ENCODE results near the gene FER1L5. TPM values are rescaled to one million over a fixed set of nuclear protein-coding genes. Genes with fewer than 3 reads are reported as not detected.
"Not testable (repeated sequence)": the region's sequence is repeated elsewhere in the genome, so short reads cannot be mapped to it uniquely, and the experiment has no call there.

Gene FER1L5
- total RNA-seq, 1 experiment from 2014 or later: 1.2 TPM

GRCh38 chr2:96665083-96665569 is 22.6 kb downstream of the FER1L5 start:
- Histone ChIP-seq H3K56ac (ENCODE audit: insufficient read length, low read depth, low read length) (no peak overlapping the region), H2BK20ac (ENCODE audit: low read depth, low read length, poor library complexity, severe bottlenecking) (no peak overlapping the region), H3K27ac (ENCODE audit: insufficient read length, low read depth, low read length) (no peak overlapping the region), H2BK5ac (ENCODE audit: insufficient read length, low read length) (no peak overlapping the region), H3K9ac (ENCODE audit: extremely low read depth, insufficient read length, low read length) (no peak overlapping the region), H4K91ac (ENCODE audit: insufficient read length, low read depth, low read length) (no peak overlapping the region), H4K20me1 (ENCODE audit: control insufficient read depth, insufficient read depth, insufficient read length) (no peaks in the 10 kb centered on the region), H4K8ac (replicated peaks; ENCODE audit: insufficient read length, low read depth, low read length) (no peak overlapping the region), H2BK15ac (ENCODE audit: low read depth, low read length) (no peak overlapping the region), H3K14ac (ENCODE audit: insufficient read depth, low read length) (no peak overlapping the region), H3K79me2 (ENCODE audit: insufficient read depth, low read length) (no peaks in the 10 kb centered on the region), H3K79me1 (ENCODE audit: insufficient read depth, low read depth, low read length, poor library complexity, severe bottlenecking) (no peaks in the 10 kb centered on the region), H3K18ac (ENCODE audit: insufficient read length, low read depth, low read length) (no peak overlapping the region), H3K27me3 (ENCODE audit: insufficient read depth, low read length) (no peaks in the 10 kb centered on the region), H2AK5ac (ENCODE audit: insufficient read length, low read length) (no peak overlapping the region), H3K23ac (ENCODE audit: insufficient read length, low read depth, low read length) (no peak overlapping the region), H2BK120ac (ENCODE audit: low read depth, low read length, poor library complexity, severe bottlenecking) (no peak overlapping the region), H3K4me1 (ENCODE audit: insufficient read depth, low read length) (no peaks in the 10 kb centered on the region), H2AFZ (ENCODE audit: low read length) (no peak overlapping the region), H3K23me2 (ENCODE audit: insufficient read length, low read depth, low read length, poor library complexity, severe bottlenecking) (no peaks in the 10 kb centered on the region), H3K4me2 (ENCODE audit: insufficient read depth, insufficient read length, low read length) (no peak overlapping the region), H2BK12ac (ENCODE audit: insufficient read length, low read depth, low read length) (no peak overlapping the region), H3K9me3 (ENCODE audit: control insufficient read depth, low read depth, low read length) (no peaks in the 10 kb centered on the region), H3K4ac (ENCODE audit: low read depth, low read length) (no peak overlapping the region), H3T11ph (ENCODE audit: low read length) (no peak overlapping the region), H4K5ac (ENCODE audit: insufficient read length, low read depth, low read length) (no peak overlapping the region)
- TF ChIP-seq CTCF (conservative IDR thresholded peaks at IDR 0.05): no peak
- H3K4me1 Mint-ChIP-seq: no peaks in the 10 kb centered on the region; a peak in 2 of 4 replicates
- no CpG with 5 or more reads among the region's 3 CpGs for whole genome bisulfite sequencing (ENCODE audit: extremely low coverage, insufficient read length, low lambda C conversion rate)
- H3K9me3 Mint-ChIP-seq: peaks cover 4 to 15% of the 10 kb centered on the region in 2 experiments; a peak in 4 of 5 replicates
- DNase-seq: no peak
- no peak overlapping the region; a peak in 1 of 5 replicates for H3K4me3 Mint-ChIP-seq
- no peak overlapping the region for H3K27ac Mint-ChIP-seq
- H3K36me3 Mint-ChIP-seq (ENCODE audit: insufficient read depth in 1 of 3, low read depth in 3 of 3): peaks cover 0 to 2% (median 1%) of the 10 kb centered on the region in 3 experiments; a peak in 2 of 7 replicates
- H3K27me3 Mint-ChIP-seq (ENCODE audit: low read depth): no peaks in the 10 kb centered on the region; the same call in 1 of the 2 replicates

GRCh38 chr2:96665717-96666116 is 23.2 kb downstream of the FER1L5 start:
- H3K23me2 ChIP-seq (ENCODE audit: insufficient read length, low read depth, low read length, poor library complexity, severe bottlenecking); H2AFZ ChIP-seq (ENCODE audit: low read length); H3T11ph ChIP-seq (ENCODE audit: low read length); H3K79me2 ChIP-seq (ENCODE audit: insufficient read depth, low read length); H3K4me1 ChIP-seq (ENCODE audit: insufficient read depth, low read length); H3K4me1 Mint-ChIP-seq; H3K4me2 ChIP-seq (ENCODE audit: insufficient read depth, insufficient read length, low read length); H3K27me3 Mint-ChIP-seq (ENCODE audit: low read depth); H3K9me3 ChIP-seq (ENCODE audit: control insufficient read depth, low read depth, low read length); H3K18ac ChIP-seq (ENCODE audit: insufficient read length, low read depth, low read length); H4K8ac ChIP-seq (replicated peaks; ENCODE audit: insufficient read length, low read depth, low read length); H3K27ac ChIP-seq (ENCODE audit: insufficient read length, low read depth, low read length); H2BK15ac ChIP-seq (ENCODE audit: low read depth, low read length); H2AK5ac ChIP-seq (ENCODE audit: insufficient read length, low read length); H2BK12ac ChIP-seq (ENCODE audit: insufficient read length, low read depth, low read length); H2BK20ac ChIP-seq (ENCODE audit: low read depth, low read length, poor library complexity, severe bottlenecking); H3K56ac ChIP-seq (ENCODE audit: insufficient read length, low read depth, low read length); H3K9ac ChIP-seq (ENCODE audit: extremely low read depth, insufficient read length, low read length); H3K27ac Mint-ChIP-seq; H2BK120ac ChIP-seq (ENCODE audit: low read depth, low read length, poor library complexity, severe bottlenecking); H3K23ac ChIP-seq (ENCODE audit: insufficient read length, low read depth, low read length); H3K14ac ChIP-seq (ENCODE audit: insufficient read depth, low read length); H3K79me1 ChIP-seq (ENCODE audit: insufficient read depth, low read depth, low read length, poor library complexity, severe bottlenecking); H4K5ac ChIP-seq (ENCODE audit: insufficient read length, low read depth, low read length); H2BK5ac ChIP-seq (ENCODE audit: insufficient read length, low read length); DNase-seq; H4K20me1 ChIP-seq (ENCODE audit: control insufficient read depth, insufficient read depth, insufficient read length); H4K91ac ChIP-seq (ENCODE audit: insufficient read length, low read depth, low read length); H3K27me3 ChIP-seq (ENCODE audit: insufficient read depth, low read length); H3K4ac ChIP-seq (ENCODE audit: low read depth, low read length); H3K36me3 Mint-ChIP-seq (ENCODE audit: insufficient read depth in 1 of 3, low read depth in 3 of 3); H3K4me3 Mint-ChIP-seq: not testable (repeated sequence)
- peaks cover 4 to 15% of the 10 kb centered on the region in 2 experiments; a peak in 4 of 5 replicates for H3K9me3 Mint-ChIP-seq
- WGBS (ENCODE audit: extremely low coverage, insufficient read length, low lambda C conversion rate): no CpG with 5 or more reads among the region's 3 CpGs
